ENCODE data around the gene PIEZO1.
A peak's percentile ranks its signal among the peaks of the same experiment; 100 is the strongest.

GRCh38 chr16:88792078-88792550, 7.1 kb upstream of the PIEZO1 start:
- TF ChIP-seq, protein P1, sequence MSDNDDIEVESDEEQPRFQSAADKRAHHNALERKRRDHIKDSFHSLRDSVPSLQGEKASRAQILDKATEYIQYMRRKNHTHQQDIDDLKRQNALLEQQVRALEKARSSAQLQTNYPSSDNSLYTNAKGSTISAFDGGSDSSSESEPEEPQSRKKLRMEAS (IDR thresholded peaks at IDR 0.05; ENCODE audit: low read depth, low read length), result peak; percentile 76
- no peak for TF ChIP-seq CTCF (IDR thresholded peaks at IDR 0.05; ENCODE audit: low read depth, low read length)
